GM18867 (cell line): Measurements from ENCODE around the gene TM9SF2.
"Not testable (repeated sequence)": the region's sequence is repeated elsewhere in the genome, so short reads cannot be mapped to it uniquely, and the experiment has no call there.

ENCODE experiments used
- ATAC-seq: cut with Tn5 transposase; IDR thresholded peaks from one replicate; pipeline ENCODE4 v1.9.1; 2021; ENCODE audit warnings: mild to moderate bottlenecking, moderate library complexity; ENCODE audit not compliant: unreplicated experiment

Gene TM9SF2

GRCh38 chr13:99491750-99492149, 9.5 kb upstream of the TM9SF2 start:
- not testable (repeated sequence) for ATAC-seq

- no peak for ATAC-seq
Observed at GRCh38 chr13:99495466-99496183, 5.6 kb upstream of the TM9SF2 start.

GRCh38 chr13:99496184-99497142, 4.8 kb upstream of the TM9SF2 start:
- peak; percentile 53 for ATAC-seq

- peak; percentile 54 for ATAC-seq
Observed at GRCh38 chr13:99498171-99499161, 2.8 kb upstream of the TM9SF2 start.

- ATAC-seq, result peak; percentile 12
Observed at GRCh38 chr13:99500839-99501183, 461 bp upstream of the TM9SF2 start.

GRCh38 chr13:99501848-99502301, 603 bp downstream of the TM9SF2 start:
- no peak for ATAC-seq

- no peak for ATAC-seq
Observed at GRCh38 chr13:99505814-99506269, 4.6 kb downstream of the TM9SF2 start.

GRCh38 chr13:99506634-99507033, 5.4 kb downstream of the TM9SF2 start:
- ATAC-seq, result peak; percentile 74

- no peak for ATAC-seq
Observed at GRCh38 chr13:99507054-99507453, 5.8 kb downstream of the TM9SF2 start.

GRCh38 chr13:99507551-99507950, 6.3 kb downstream of the TM9SF2 start:
- no peak for ATAC-seq

GRCh38 chr13:99507986-99508385, 6.7 kb downstream of the TM9SF2 start:
- no peak for ATAC-seq

GRCh38 chr13:99509479-99509878, 8.2 kb downstream of the TM9SF2 start:
- no peak for ATAC-seq

- ATAC-seq, result no peak
Observed at GRCh38 chr13:99514801-99515200, 13.5 kb downstream of the TM9SF2 start.

- no peak for ATAC-seq
Observed at GRCh38 chr13:99516153-99516929, 15.1 kb downstream of the TM9SF2 start.

- no peak for ATAC-seq
Observed at GRCh38 chr13:99517577-99517976, 16.3 kb downstream of the TM9SF2 start.

- ATAC-seq, result no peak
Observed at GRCh38 chr13:99517984-99518383, 16.7 kb downstream of the TM9SF2 start.

- ATAC-seq, result no peak
Observed at GRCh38 chr13:99522298-99522697, 21.0 kb downstream of the TM9SF2 start.

- ATAC-seq, result no peak
Observed at GRCh38 chr13:99523838-99524237, 22.6 kb downstream of the TM9SF2 start.

- ATAC-seq, result no peak
Observed at GRCh38 chr13:99525967-99526366, 24.7 kb downstream of the TM9SF2 start.

GRCh38 chr13:99526549-99526948, 25.3 kb downstream of the TM9SF2 start:
- no peak for ATAC-seq
